Astrocyte (in vitro differentiated cells and primary cell): ENCODE measurements around the gene OPCML. TPM values are rescaled to one million over a fixed set of nuclear protein-coding genes. Genes with fewer than 3 reads are reported as not detected.

ENCODE experiments used
- DNase-seq: peaks from one replicate; pipeline ENCODE4 v3.0.0-alpha.2; 2010; ENCODE audit warnings: low read depth
- FAIRE-seq: peaks from 2 replicates; lab custom pipeline; 2011; peaks lifted over from hg19 to GRCh38; lab: Jason Lieb, UNC
- H2AFZ ChIP-seq: 2 replicates; pipeline ENCODE4 v1.6.0; 2012; ENCODE audit warnings: low read depth, low read length, inconsistent platforms
- H3K27ac ChIP-seq: 2 replicates; pipeline ENCODE4 v1.5.1; 2011; ENCODE audit warnings: low read depth, low read length, inconsistent platforms
- H3K27me3 ChIP-seq: 2 replicates; pipeline ENCODE4 v1.6.0; 2011; ENCODE audit warnings: low read length, inconsistent platforms; ENCODE audit not compliant: insufficient read depth
- H3K36me3 ChIP-seq: 2 replicates; pipeline ENCODE4 v1.5.1; 2011; ENCODE audit warnings: low read length, inconsistent platforms; ENCODE audit not compliant: insufficient read depth
- H3K4me1 ChIP-seq: 2 replicates; pipeline ENCODE4 v1.5.1; 2011; ENCODE audit warnings: low read length, inconsistent platforms; ENCODE audit not compliant: insufficient read depth
- H3K4me2 ChIP-seq: 2 replicates; pipeline ENCODE4 v1.6.0; 2012; ENCODE audit warnings: low read length, inconsistent platforms
- H3K4me3 ChIP-seq: 2 replicates; pipeline ENCODE4 v1.5.1; 2011; ENCODE audit warnings: low read depth, mild to moderate bottlenecking, low read length, inconsistent platforms; ENCODE audit not compliant: insufficient read depth
- H3K79me2 ChIP-seq: 2 replicates; pipeline ENCODE4 v1.6.0; 2012; ENCODE audit warnings: mild to moderate bottlenecking, low read length, inconsistent platforms; ENCODE audit not compliant: insufficient read depth
- H3K9ac ChIP-seq: 2 replicates; pipeline ENCODE4 v1.6.0; 2012; ENCODE audit warnings: mild to moderate bottlenecking, low read length, inconsistent platforms
- H3K9me3 ChIP-seq: 2 replicates; pipeline ENCODE4 v1.5.1; 2012; ENCODE audit warnings: low read depth, mild to moderate bottlenecking, low read length, inconsistent platforms; ENCODE audit not compliant: insufficient read depth
- H4K20me1 ChIP-seq: 2 replicates; pipeline ENCODE4 v1.6.0; 2012; ENCODE audit warnings: low read length, inconsistent platforms; ENCODE audit not compliant: insufficient read depth
- H3K27ac Mint-ChIP-seq: one replicate; pipeline ENCODE4 v1.8.0; 2021; ENCODE audit warnings: mild to moderate bottlenecking, mixed read lengths; ENCODE audit not compliant: unreplicated experiment
- H3K27me3 Mint-ChIP-seq: one replicate; pipeline ENCODE4 v1.8.0; 2021; ENCODE audit warnings: low read depth, mixed read lengths; ENCODE audit not compliant: unreplicated experiment
- H3K36me3 Mint-ChIP-seq: one replicate; pipeline ENCODE4 v1.8.0; 2021; ENCODE audit warnings: low read depth, mixed read lengths; ENCODE audit not compliant: unreplicated experiment
- H3K4me1 Mint-ChIP-seq: one replicate; pipeline ENCODE4 v1.8.0; 2021; ENCODE audit warnings: low read depth, mixed read lengths; ENCODE audit not compliant: unreplicated experiment
- H3K4me3 Mint-ChIP-seq: one replicate; pipeline ENCODE4 v1.8.0; 2021; ENCODE audit warnings: mild to moderate bottlenecking, moderate library complexity, mixed read lengths; ENCODE audit not compliant: unreplicated experiment
- H3K9me3 Mint-ChIP-seq: one replicate; pipeline ENCODE4 v1.8.0; 2021; ENCODE audit warnings: mild to moderate bottlenecking, mixed read lengths; ENCODE audit not compliant: unreplicated experiment
- CTCF ChIP-seq: IDR thresholded peaks from 2 replicates; pipeline ENCODE4 v1.5.1; 2011; ENCODE audit warnings: low read depth, mild to moderate bottlenecking, inconsistent platforms, low read length, moderate library complexity; ENCODE audit not compliant: insufficient read depth
- EZH2 ChIP-seq: IDR thresholded peaks from 2 replicates; pipeline ENCODE4 v1.6.1; 2012; ENCODE audit warnings: mild to moderate bottlenecking, low read length, inconsistent platforms; ENCODE audit not compliant: insufficient read depth
- total RNA-seq: library from RNA; stranded (reverse); gene quantifications from 2 replicates; pipeline ENCODE4 v1.2.1, GENCODE V29; 2021

The OPCML gene
- total RNA-seq, 1 donor from 2014 or later: 7.9 TPM

DNA sequence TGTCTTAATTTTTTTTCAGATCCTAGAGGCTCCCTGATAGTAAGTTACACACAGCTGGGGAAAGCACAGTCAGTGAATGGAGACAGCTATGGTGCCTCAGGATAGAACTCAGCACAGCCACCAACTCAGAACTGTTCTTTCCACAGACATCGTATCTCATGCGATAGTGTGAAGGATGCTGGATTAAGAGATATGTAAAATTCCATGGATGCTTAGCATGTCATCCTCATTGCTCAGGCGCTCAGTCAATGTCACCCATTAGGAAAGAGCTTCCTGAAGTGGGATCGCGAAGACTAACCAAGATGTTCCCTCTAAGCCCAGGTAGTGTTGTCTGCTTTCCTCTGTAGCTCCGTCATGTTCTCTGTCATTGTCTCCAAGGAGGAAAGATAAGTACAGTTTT lies 1000.4 kb downstream of the OPCML start:
- no peaks in the 10 kb centered on the region for H3K36me3 ChIP-seq
- no peak overlapping the region for H3K9ac ChIP-seq
- H3K27me3 ChIP-seq: no peaks in the 10 kb centered on the region
- no peaks in the 10 kb centered on the region for H3K9me3 ChIP-seq
- FAIRE-seq (no peak), DNase-seq (no peak)
- no peaks in the 10 kb centered on the region for H4K20me1 ChIP-seq
- no peak overlapping the region for H3K4me2 ChIP-seq
- no peak for TF ChIP-seq CTCF
- no peak overlapping the region for H3K4me3 Mint-ChIP-seq
- no peak overlapping the region for H3K27ac ChIP-seq
- H3K27me3 Mint-ChIP-seq: peaks cover 2% of the 10 kb centered on the region
- H3K4me1 ChIP-seq: peaks cover 5% of the 10 kb centered on the region
- no peak overlapping the region for H3K27ac Mint-ChIP-seq
- no peak overlapping the region for H2AFZ ChIP-seq
- peaks cover 3% of the 10 kb centered on the region for H3K4me1 Mint-ChIP-seq
- H3K79me2 ChIP-seq: no peaks in the 10 kb centered on the region
- H3K36me3 Mint-ChIP-seq: no peaks in the 10 kb centered on the region
- H3K9me3 Mint-ChIP-seq: no peaks in the 10 kb centered on the region
- H3K4me3 ChIP-seq: no peak overlapping the region

DNA sequence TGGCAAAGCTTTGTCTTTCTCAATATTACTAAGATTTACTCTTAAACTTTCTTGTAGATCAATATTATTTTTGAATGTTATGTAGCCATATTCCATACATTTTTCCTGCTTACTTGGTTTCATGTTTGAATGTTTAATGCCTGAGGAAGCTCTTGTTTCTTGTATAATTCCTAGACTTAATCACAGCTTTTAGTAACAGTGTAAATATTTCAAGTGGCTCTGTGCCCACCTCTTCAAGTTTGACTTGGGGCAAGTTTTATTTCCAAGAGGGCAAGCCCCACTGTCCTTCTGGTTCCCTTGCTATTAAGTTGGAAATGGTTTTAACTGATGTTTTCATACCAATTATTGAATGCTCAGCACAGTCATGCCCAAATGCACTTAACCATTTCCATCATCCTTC lies 1004.1 kb downstream of the OPCML start:
- no peak overlapping the region for H3K4me2 ChIP-seq
- no peak overlapping the region for H3K9ac ChIP-seq
- H3K36me3 ChIP-seq: no peaks in the 10 kb centered on the region
- H3K27me3 Mint-ChIP-seq: peaks cover 2% of the 10 kb centered on the region
- no peaks in the 10 kb centered on the region for H3K79me2 ChIP-seq
- H3K9me3 ChIP-seq: no peaks in the 10 kb centered on the region
- H3K4me1 Mint-ChIP-seq: peaks cover 3% of the 10 kb centered on the region
- H3K4me3 Mint-ChIP-seq: no peak overlapping the region
- no peak overlapping the region for H3K4me3 ChIP-seq
- no peak overlapping the region for H3K27ac Mint-ChIP-seq
- H4K20me1 ChIP-seq: no peaks in the 10 kb centered on the region
- H3K36me3 Mint-ChIP-seq: no peaks in the 10 kb centered on the region
- TF ChIP-seq EZH2: no peak
- no peak for TF ChIP-seq CTCF
- FAIRE-seq (no peak), DNase-seq (no peak)
- no peak overlapping the region for H3K27ac ChIP-seq
- peaks cover 5% of the 10 kb centered on the region for H3K4me1 ChIP-seq
- no peaks in the 10 kb centered on the region for H3K9me3 Mint-ChIP-seq
- H3K27me3 ChIP-seq: no peaks in the 10 kb centered on the region
- H2AFZ ChIP-seq: no peak overlapping the region

DNA sequence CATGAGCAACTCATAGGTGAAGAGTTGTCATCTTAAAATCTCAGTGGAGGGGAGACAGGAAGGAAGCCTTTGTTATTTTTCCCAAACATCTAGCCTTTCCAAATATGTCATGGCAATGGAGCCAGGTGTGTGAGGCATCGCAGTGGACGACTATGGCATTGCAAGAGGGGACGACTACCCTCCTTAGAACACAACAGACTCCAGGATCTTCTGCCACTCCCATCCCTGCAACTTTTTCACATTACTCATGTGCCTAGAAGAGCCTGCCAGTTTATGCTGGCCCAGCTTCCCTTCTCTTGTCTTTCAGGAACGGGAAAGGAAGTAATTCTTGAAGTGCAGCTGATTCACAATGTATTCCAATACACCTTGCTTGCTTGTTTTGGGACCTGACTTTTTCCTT lies 1008.4 kb downstream of the OPCML start:
- no peaks in the 10 kb centered on the region for H3K36me3 Mint-ChIP-seq
- H3K4me3 Mint-ChIP-seq: no peak overlapping the region
- no peaks in the 10 kb centered on the region for H3K27me3 Mint-ChIP-seq
- no peak overlapping the region for H3K27ac Mint-ChIP-seq
- Histone ChIP-seq H4K20me1 (no peaks in the 10 kb centered on the region), H3K9ac (no peak overlapping the region), H3K4me3 (no peak overlapping the region), H3K4me2 (no peak overlapping the region), H3K36me3 (no peaks in the 10 kb centered on the region), H3K27ac (no peak overlapping the region), H3K27me3 (no peaks in the 10 kb centered on the region), H3K4me1 (peaks cover 5% of the 10 kb centered on the region), H3K9me3 (no peaks in the 10 kb centered on the region), H3K79me2 (no peaks in the 10 kb centered on the region), H2AFZ (no peak overlapping the region)
- H3K4me1 Mint-ChIP-seq: peaks cover 14% of the 10 kb centered on the region
- peaks cover 1% of the 10 kb centered on the region for H3K9me3 Mint-ChIP-seq
- FAIRE-seq (no peak), DNase-seq (no peak)
- TF ChIP-seq EZH2 (no peak), CTCF (no peak)
